COLO829 (cell line): ENCODE data around the gene SRPK2.
"Not testable (repeated sequence)": the region's sequence is repeated elsewhere in the genome, so short reads cannot be mapped to it uniquely, and the experiment has no call there.

Experiments
- DNase-seq: peaks from one replicate; pipeline ENCODE4 v3.0.0; 2012; ENCODE audit warnings: low spot score

The SRPK2 gene

DNA sequence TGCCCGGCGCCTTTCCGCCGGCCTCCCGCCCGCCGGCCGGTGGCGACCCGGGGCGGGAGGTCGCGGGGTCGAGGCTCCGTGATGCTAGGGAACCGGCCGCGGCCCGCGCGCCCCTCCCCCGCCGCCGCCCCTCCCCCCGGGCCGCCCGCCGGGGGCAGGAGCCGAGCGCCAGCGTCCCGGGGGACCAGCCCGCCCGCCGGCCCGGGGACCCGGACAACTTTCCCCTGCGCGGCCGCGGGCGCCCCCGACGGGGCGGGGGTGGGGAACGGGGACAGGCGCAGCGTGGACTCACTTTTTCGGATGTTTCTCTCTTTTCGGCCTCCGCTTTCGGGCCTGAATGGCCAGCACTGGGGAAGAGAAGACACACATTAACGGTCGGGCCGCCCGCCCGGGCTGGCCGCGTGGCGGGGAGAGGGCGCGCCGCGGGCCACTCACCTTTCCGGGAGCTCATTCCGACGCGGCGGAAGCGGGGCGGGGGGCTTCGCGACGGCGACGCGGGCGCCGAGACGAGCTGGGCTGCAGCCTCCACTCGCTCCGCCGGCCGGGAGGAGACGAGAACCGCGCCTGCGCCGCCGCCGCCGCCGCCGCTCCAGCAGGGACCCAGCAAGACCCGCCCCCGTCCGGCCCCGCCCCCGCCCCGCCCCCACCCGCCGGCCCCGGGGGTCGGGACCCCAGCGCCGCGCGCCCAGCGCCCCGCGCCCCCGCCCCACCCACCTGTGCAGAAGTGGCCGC, at the start of gene SRPK2:
SRPK2 (minus strand) TSS at position 566 of the 732 bp plus-strand sequence.
- DNase-seq, result peak; percentile 78

DNA sequence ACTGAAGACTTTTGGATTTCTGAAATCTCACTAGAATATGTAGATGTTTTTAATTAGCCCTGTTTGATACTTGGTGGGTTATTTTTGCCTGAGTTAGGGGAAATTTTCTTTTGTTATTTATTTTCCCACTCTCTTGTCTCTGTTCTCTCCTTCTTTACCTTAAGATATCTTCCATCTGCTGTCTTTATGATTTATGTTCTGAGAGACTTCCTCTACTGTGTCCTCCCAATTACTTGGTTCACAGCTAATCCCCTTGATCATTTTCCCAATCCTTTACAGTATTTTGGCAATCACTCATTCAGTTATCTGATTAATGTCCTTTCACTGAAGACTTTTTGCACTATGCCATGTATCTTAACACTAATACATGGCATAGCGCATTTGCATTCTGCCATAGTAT, 49.5 kb upstream of the SRPK2 start:
- no peak for DNase-seq

DNA sequence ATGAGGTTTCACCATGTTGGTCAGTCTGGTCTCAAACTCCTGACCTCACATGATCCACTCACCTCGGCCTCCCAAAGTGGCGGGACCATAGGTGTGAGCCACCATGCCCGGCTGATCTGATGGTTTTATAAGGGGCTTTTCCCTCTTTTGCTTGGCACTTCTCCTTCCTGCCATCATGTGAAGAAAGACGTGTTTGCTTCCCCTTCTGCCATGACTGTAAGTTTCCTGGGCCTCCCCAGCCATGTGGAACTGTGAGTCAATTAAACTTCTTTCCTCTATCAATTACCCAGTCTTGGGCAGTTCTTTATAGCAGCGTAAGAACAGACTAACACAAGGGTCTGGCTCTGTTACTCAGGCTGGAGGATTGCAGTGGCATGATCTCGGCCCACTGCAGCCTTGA, 48.6 kb upstream of the SRPK2 start:
- not testable (repeated sequence) for DNase-seq

DNA sequence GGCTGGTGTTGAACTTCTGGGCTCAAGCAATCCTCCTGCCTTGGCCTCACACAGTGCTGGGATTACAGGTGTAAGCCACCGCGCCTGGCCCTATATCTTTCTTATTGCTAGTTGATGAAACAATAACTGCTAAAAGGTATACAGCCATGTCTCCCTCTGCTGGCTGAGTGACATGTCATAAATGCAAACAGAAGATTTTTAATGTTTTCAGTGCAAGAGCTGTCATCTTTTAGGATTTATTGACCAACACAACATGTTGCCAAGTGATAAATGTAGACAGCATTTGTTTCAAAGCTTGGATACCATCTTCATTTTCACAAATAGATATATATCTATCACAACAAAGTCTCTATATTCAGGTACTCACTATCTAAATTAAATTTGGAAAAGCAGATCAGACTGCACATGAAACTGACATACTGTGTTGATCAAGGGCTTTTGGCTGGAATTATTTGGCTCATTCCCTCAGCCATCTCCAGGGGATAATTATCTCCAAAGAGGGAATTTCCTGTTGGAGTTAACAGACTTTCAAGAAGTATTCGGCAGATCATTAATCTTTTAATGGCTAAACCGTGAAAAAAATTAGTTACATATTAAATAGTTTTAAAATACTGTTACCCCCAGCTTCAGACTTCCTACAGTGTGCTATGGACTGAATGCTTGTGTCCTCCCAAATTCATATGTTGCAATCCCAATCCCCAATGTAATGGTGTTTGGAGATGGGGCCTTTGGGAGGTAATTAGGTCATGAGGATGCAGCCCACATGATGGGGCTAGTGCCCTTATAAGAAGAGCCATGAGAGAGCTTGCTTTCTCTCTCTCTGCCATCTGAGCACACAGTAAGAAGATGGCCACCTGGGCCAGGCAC, 41.3 kb upstream of the SRPK2 start:
- peak; percentile 79 for DNase-seq

DNA sequence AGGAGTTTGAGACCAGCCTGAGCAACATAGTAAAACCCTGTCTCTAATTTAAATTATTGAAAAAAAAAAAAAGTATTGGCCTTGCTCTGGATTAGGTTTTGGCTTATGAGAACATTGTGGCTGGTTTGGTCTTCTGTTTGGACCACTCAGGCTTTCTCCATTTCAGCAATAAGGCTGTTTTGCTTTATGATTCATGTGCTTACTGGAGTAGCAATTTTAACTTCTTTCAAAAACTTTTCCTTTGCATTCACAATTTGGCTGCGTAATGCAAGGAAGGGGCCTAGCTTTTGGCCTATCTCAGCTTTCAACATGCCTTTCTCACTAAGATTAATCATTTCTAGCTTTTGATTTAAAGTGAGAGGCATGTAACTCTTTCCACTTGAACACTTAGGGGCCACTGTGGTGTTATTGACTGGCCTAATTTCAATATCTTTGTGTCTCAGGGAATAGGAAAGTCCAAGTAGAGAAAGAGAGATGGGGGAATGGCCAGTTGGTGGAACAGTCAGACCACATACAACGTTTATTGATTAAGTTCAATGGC, 38.0 kb upstream of the SRPK2 start:
- no peak for DNase-seq

DNA sequence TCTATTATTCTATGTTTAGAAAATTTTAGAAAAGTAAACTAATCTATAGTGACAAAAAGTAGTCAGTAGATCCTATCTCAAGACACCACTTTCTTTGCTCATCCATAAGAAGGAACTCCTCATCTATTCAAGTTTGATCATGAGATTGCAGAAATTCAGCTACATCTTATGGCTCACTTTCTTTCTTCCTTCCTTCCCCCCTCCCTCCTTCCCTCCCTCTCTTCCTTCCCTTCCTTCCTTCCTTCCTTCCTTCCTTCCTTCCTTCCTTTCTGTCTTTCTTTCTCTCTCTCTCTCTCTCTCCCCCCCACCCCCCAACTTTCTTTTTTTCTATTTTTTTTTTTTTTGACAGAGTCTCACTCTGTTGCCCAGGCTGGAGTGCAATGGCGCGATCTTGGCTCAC, 35.3 kb upstream of the SRPK2 start:
- DNase-seq, result no peak

DNA sequence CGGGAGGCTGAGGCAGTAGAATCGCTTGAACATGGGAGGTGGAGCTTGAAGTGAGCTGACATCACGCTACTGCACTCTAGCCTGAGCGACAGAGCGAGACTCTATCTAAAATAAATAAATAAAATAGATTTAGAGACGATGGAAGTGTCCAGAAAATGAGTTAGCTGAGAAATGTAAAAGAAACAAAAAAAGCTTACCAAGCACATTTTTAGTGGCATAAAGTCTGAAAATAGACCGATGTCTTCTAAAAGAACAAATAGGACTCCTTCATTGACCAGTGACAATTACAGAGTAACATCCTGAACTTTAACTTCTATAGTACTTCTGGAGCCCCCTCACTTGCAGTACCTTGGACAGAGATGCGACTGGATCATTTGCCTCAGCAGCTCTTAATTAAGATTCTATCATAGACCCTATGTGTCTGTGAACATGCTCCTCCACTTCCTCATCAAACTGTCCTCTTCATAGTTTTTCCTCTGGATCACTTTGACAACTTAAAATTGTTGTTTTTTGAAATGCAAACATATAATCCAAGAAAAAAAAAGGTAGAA, 25.2 kb upstream of the SRPK2 start:
- no peak for DNase-seq

DNA sequence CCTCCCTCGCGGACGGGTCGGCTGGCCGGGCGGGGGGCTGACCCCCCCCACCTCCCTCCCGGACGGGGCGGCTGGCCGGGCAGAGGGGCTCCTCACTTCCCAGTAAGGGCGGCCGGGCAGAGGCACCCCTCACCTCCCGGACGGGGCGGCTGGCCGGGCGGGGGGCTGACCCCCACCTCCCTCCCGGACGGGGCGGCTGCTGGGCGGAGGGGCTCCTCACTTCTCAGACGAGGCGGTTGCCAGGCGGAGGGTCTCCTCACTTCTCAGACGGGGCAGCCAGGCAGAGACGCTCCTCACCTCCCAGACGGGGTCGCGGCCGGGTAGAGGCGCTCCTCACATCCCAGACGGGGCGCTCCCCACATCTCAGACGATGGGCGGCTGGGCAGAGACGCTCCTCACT, 22.1 kb upstream of the SRPK2 start:
- not testable (repeated sequence) for DNase-seq

DNA sequence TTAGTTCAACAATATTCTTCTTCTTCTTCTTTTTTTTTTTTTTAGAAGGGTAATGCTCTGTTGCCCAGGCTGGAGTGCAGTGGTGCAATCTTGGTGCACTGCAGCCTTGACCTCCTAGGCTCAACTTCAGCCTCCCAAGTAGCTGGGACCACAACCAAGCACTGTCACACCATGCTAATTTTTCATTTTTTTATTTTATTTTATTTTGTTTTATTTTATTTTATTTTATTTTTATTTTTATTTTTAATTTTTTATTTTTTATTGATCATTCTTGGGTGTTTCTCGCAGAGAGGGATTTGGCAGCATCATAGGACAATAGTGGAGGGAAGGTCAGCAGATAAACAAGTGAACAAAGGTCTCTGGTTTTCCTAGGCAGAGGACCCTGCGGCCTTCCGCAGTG, 21.1 kb upstream of the SRPK2 start:
- DNase-seq, result not testable (repeated sequence)

DNA sequence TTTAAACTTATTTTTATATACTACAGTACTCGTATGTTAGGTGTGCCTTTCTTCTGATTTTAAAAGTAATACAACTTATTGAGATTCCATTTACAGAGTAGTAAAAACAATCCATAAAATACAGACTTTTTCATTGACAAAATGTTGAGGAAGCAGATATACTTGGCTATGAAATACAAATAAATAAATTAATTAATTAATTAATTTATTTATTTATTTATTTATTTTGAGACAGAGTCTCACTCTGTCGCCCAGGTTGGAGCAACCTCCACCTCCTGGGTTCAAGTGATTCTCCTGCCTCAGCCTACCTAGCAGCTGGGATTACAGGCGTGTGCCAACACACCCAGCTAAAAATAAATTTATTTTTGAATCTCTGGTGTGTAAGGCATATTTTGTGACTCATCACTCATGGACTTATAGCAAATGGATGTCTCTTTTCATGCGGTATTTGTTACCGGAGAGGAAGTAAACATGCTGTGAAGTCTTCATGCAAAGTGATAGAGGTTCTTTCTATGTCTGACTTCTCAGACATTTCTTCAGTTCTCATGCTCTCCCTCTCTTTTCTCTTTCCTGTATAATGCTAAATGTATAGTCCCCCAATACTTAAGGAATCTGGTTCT, 20.2 kb upstream of the SRPK2 start:
- no peak for DNase-seq

DNA sequence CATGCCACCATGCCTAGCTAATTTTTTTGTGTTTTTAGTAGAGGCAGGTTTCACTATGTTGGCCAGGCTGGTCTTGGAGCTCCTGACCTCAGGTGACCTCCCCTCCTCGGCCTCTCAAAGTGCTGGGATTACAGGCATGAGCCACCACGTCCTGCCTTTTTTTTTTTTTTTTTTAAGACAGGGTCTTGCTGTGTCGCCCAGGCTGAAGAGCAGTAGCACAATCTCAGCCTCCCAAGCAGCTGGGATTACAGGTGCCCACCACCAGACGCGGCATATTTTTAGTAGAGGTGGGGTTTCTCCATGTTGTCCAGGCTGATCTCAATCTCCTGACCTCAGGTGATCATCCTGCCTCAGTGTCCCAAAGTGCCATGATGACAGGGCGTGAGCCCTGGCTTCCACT, 14.4 kb upstream of the SRPK2 start:
- no peak for DNase-seq

DNA sequence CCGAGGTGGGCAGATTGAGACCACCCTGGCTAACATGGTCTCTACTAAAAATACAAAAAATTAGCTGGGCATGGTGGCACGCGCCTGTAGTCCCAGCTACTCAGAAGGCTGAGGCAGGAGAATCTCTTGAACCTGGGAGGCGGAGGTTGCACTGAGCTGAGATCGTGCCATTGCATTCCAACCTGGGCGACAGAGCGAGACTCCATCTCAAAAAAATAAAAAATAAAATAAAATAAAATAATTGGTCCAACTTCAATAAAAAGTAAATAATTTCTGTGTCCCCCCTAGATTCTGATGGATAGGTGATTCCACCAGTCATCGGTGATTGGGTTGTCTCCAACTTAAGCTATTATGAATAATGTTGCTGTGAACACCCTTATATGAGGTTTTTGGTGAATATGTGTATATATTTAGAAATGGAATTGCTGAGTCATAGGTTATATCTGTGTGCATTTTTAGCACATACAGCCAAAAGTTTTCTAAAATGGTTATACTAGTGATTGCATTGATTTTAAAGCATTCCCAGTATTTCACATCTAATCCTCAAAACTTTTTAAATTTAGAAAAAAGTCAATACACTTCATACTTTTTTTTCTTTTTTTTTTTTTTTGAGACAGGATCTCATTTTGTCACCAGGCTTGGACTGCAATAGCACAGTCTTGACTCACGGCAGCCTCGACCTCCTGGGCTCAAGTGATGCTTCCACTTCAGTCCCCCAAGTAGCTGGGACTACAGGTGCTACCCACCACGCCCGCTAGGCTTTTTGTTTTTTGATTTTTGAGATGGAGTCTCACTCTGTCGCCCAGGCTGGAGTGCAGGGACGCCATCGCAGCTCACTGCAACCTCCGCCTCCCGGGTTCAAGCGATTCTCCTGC, 13.7 kb upstream of the SRPK2 start:
- DNase-seq, result no peak

DNA sequence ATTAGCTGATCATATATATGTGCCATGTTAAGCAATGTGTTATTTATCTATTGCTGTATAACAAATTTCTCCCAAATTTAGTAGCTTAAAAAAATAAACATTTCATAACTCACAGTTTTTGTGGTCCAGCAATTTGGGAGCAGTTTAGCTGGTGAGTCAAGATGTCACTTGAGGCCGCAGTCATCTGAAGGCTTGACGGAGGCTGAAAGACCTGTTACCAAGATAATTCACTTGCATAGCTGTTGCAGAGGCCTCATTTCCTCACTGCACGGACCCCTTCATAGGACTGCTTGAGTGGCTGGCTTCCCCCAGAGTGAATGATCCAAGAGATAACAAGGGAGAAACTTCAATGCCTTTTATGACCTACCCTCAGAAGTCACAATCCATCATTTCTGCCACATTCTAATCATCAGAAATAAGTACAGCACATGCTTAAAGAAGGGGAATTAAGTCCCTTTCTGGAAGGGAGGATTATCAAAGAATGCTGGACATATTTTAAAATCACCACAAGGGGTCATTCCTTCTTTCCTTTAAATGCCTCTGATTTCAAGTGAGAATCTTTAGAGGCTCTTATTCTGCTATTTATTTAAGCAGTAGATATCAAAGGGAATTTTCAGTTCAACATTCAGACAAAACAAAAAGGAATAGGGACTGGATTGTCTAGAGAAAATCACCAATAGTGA, 10.5 kb upstream of the SRPK2 start:
- DNase-seq, result peak; percentile 30

DNA sequence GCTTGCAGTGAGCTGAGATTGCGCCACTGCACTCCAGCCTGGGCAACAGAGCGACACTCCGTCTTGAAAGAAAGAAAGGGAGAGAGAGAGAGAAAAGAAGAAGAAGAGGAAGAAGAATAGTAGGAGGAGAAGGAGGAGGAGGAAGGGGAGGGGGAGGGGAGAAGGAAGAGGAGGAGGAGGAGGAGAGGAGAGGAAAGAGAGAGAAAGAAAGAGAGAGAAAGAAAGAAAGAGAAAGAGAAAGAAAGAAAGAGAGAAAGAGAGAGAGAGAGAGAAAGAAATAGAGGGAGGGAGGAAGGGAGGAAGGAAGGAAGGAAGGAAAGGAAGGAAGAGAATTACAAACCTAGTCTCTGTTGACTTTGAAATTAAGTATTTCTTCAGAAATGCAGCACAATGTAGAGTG, 7.8 kb upstream of the SRPK2 start:
- DNase-seq, result no peak

DNA sequence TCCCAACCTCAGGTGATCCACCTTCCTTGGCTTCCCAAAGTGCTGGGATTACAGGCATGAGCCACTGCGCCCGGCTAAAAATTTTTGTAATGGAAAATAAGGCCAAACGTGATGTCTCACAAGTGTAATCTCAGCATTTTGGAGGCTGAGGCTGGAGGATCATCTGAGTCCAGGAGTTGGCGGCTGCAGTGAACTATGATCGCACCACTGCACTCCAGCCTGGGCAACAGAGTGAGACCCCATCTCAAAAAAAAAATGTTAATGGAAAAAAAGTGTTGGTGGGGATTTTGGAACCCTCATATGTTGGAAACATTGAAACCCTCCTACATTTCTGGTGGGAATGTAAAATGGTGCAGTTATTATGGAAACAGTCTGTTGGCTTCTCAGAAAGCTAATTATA, 2.7 kb upstream of the SRPK2 start:
- no peak for DNase-seq

DNA sequence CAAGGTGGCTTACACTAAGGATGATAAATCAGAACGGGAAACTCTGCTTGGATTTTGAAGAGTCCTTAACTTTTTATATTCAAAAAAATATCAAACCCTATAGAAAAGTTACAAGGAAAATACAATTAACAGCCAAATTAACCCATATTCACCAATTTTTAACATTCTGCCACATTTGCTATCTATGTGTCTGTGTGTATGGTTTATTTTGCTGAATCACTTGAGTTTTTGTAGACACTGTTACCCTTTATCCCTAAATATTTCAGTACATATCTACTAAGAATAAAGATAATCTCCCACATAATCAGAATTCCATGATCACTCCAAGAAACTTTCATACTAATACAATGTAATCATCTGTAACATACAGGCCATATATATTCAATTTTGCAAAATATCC, 1.2 kb upstream of the SRPK2 start:
- no peak for DNase-seq

DNA sequence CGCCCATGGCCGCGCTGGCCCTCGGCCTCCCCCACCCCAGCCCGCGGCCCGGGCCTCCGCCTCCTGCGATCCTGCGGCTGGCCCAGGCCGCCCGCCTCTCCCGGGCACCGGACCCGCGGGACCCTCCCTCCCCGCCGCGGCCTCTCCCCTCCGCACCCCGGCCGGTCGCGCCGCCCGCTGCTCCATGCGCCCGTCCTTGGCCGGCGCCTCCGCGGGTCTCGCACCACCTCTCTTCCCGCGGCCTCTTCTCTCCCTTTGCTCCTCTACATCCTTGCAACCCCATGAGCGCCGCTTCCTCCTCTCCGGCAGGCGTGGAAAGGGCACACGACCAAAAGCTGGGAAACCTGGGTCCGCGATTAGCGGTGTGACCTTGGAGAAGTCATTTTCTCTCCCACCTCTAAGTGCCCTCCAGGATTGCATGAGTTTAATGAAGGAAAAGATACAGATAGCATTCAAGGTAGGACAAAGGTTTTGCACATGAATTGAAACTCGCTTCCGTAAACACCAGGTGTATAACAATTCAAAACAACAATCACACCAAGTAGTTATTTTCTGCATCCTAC, 448 bp upstream of the SRPK2 start:
- peak; percentile 66 for DNase-seq

DNA sequence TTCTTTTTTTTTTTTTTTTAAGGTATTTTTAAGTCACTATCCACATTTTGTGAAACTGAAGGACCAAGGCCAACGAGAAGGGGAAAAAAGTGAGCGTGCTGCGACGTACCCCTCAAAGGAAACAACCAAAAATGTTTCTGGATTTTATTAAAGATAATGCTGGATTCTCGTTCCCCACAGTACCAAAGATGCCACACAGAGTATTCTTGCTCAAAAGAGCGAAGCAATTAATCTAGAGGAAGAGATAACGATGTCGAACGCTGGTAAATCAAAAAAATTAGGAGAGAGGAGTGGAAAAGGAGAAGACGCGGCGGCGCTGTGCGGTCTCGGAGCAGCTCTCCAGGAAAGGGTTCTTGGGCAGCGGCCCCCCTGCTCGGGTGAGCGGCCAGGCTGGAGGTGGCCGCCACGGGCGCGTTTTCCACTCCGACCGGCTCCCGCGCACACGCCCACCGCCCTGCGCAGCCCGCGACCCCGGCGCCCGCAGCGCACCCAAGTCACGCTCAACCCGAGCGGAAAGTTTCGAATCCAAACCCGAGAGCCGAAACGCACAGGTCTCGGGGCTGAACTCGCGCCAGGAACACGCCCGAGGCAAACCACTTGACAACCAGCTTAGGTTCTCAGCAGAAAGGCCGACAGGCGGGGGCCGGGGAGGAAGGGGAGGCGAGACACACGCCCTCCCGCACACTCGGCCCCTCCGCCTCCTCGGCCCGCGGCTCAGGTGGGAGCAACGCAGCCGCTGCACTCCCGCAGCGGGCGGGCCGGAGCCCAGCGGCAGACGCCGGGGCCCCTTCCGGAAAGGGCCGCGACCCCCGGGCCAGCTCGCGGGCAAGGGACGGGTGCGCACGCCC, 989 bp downstream of the SRPK2 start:
- no peak for DNase-seq

DNA sequence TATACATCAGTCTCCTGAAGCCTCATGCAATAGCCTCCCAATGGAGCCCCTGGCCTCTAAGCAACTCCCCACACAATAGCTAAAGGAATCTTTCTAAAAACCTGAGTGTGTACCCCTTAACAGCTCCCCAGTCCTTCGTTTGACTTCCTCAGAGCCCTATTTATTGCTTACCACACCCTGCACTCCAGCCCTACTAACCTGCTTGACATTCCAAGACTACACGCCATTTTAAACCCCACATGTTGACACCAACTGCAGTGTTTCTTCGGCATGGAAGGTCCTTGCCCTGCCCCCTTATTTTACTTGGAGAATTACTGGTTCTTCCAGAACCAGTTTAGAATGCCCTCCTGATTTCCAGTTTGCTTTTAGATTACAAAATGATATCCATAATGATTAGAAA, 10.8 kb downstream of the SRPK2 start:
- DNase-seq, result no peak
